MM.1S (cell line): ENCODE measurements around the gene MYH11.
"Not testable (repeated sequence)": the region's sequence is repeated elsewhere in the genome, so short reads cannot be mapped to it uniquely, and the experiment has no call there.

Experiments used
- DNase-seq: peaks from one replicate; pipeline ENCODE4 v3.0.0-alpha.2; 2015
- H2AFZ ChIP-seq: fragments of 300-600 bp; sonication (generic); 2 replicates; pipeline ENCODE4 v1.6.0; 2016; ENCODE audit warnings: antibody characterized with exemption, low read length
- H3F3A ChIP-seq: fragments of 300-600 bp; sonication (generic); 2 replicates; pipeline ENCODE4 v1.6.1; 2016; ENCODE audit warnings: mild to moderate bottlenecking, antibody characterized with exemption, low read length, moderate library complexity, mixed read lengths; ENCODE audit not compliant: insufficient read depth
- H3K27ac ChIP-seq: fragments of 300-600 bp; sonication (generic); 2 replicates; pipeline ENCODE4 v1.5.1; 2016; ENCODE audit warnings: mild to moderate bottlenecking, low read length
- H3K27me3 ChIP-seq: fragments of 300-600 bp; sonication (generic); replicated peaks from 2 replicates; pipeline ENCODE4 v1.6.0; 2016; ENCODE audit warnings: low read length; ENCODE audit not compliant: insufficient read depth
- H3K36me3 ChIP-seq: fragments of 300-600 bp; sonication (generic); replicated peaks from 2 replicates; pipeline ENCODE4 v1.6.1; 2016; ENCODE audit warnings: mild to moderate bottlenecking, low read length, mixed read lengths; ENCODE audit not compliant: insufficient read depth
- H3K4me1 ChIP-seq: fragments of 300-600 bp; sonication (generic); 2 replicates; pipeline ENCODE4 v1.6.1; 2016; ENCODE audit warnings: low read length, mixed read lengths
- H3K4me2 ChIP-seq: fragments of 300-600 bp; sonication (generic); 2 replicates; pipeline ENCODE4 v1.6.0; 2016; ENCODE audit warnings: low read depth, low read length
- H3K4me3 ChIP-seq: fragments of 300-600 bp; sonication (generic); 2 replicates; pipeline ENCODE4 v1.5.1; 2016; ENCODE audit warnings: low read length, mixed read lengths
- H3K79me2 ChIP-seq: fragments of 300-600 bp; sonication (generic); 2 replicates; pipeline ENCODE4 v1.6.1; 2016; ENCODE audit warnings: mixed run types, low read length, mixed read lengths
- H3K9ac ChIP-seq: fragments of 300-600 bp; sonication (generic); 2 replicates; pipeline ENCODE4 v1.6.1; 2016; ENCODE audit warnings: low read length, mixed read lengths
- H3K9me2 ChIP-seq: fragments of 300-600 bp; sonication (generic); replicated peaks from 2 replicates; pipeline ENCODE4 v1.6.1; 2016; ENCODE audit warnings: mild to moderate bottlenecking, low read length, mixed read lengths; ENCODE audit not compliant: insufficient read depth
- H3K9me3 ChIP-seq: fragments of 300-600 bp; sonication (generic); replicated peaks from 2 replicates; pipeline ENCODE4 v1.6.1; 2016; ENCODE audit warnings: mild to moderate bottlenecking, low read length, mixed read lengths; ENCODE audit not compliant: insufficient read depth
- H4K20me1 ChIP-seq: fragments of 300-600 bp; sonication (generic); 2 replicates; pipeline ENCODE4 v1.6.1; 2016; ENCODE audit warnings: mild to moderate bottlenecking, low read length, moderate library complexity, mixed read lengths; ENCODE audit not compliant: insufficient read depth
- CTCF ChIP-seq: fragments of 300-600 bp; sonication (generic); IDR thresholded peaks from 2 replicates; pipeline ENCODE4 v1.5.1; 2016; ENCODE audit warnings: antibody characterized with exemption, low read length, mixed read lengths
- EZH2 ChIP-seq: fragments of 300-600 bp; sonication (generic); optimal IDR thresholded peaks from 2 replicates; pipeline ENCODE3; 2017; ENCODE audit warnings: low read depth, mild to moderate bottlenecking, antibody characterized with exemption, low read length, mixed read lengths
- EZH2phosphoT487 ChIP-seq: fragments of 300-600 bp; sonication (generic); IDR thresholded peaks from 2 replicates; pipeline ENCODE4 v1.6.1; 2018; ENCODE audit warnings: antibody characterized with exemption, low read length

The MYH11 gene

GRCh38 chr16:15847611-15848175 lies 9.1 kb downstream of the MYH11 start:
- TF ChIP-seq EZH2: no peak
- no peak for TF ChIP-seq CTCF
- no peak for TF ChIP-seq EZH2phosphoT487
- Histone ChIP-seq H3K4me3 (no peak overlapping the region), H3F3A (no peaks in the 10 kb centered on the region), H3K36me3 (no peaks in the 10 kb centered on the region), H3K4me1 (no peaks in the 10 kb centered on the region), H3K9ac (no peak overlapping the region), H3K79me2 (no peaks in the 10 kb centered on the region), H3K9me2 (no peaks in the 10 kb centered on the region), H3K27ac (no peak overlapping the region), H4K20me1 (no peaks in the 10 kb centered on the region), H3K4me2 (no peak overlapping the region), H3K27me3 (no peaks in the 10 kb centered on the region), H2AFZ (no peak overlapping the region), H3K9me3 (no peaks in the 10 kb centered on the region)
- DNase-seq: no peak

GRCh38 chr16:15846510-15846909 lies 10.3 kb downstream of the MYH11 start:
- H3K36me3 ChIP-seq: no peaks in the 10 kb centered on the region
- H3K9ac ChIP-seq: no peak overlapping the region
- no peak overlapping the region for H3K27ac ChIP-seq
- H3K4me3 ChIP-seq: no peak overlapping the region
- H3F3A ChIP-seq: no peaks in the 10 kb centered on the region
- H3K27me3 ChIP-seq: no peaks in the 10 kb centered on the region
- H3K9me3 ChIP-seq: no peaks in the 10 kb centered on the region
- no peaks in the 10 kb centered on the region for H3K4me1 ChIP-seq
- H3K9me2 ChIP-seq: no peaks in the 10 kb centered on the region
- H4K20me1 ChIP-seq: no peaks in the 10 kb centered on the region
- TF ChIP-seq EZH2phosphoT487: no peak
- TF ChIP-seq EZH2: no peak
- no peak for TF ChIP-seq CTCF
- no peak overlapping the region for H3K4me2 ChIP-seq
- H3K79me2 ChIP-seq: no peaks in the 10 kb centered on the region
- H2AFZ ChIP-seq: no peak overlapping the region
- DNase-seq: no peak

- H3K4me2 ChIP-seq: no peak overlapping the region
- no peak overlapping the region for H3K4me3 ChIP-seq
- no peaks in the 10 kb centered on the region for H3K9me2 ChIP-seq
- H3K9ac ChIP-seq: no peak overlapping the region
- no peaks in the 10 kb centered on the region for H3K4me1 ChIP-seq
- H4K20me1 ChIP-seq: no peaks in the 10 kb centered on the region
- no peak for DNase-seq
- H3K9me3 ChIP-seq: no peaks in the 10 kb centered on the region
- H3K27me3 ChIP-seq: no peaks in the 10 kb centered on the region
- no peaks in the 10 kb centered on the region for H3K36me3 ChIP-seq
- TF ChIP-seq EZH2: no peak
- no peak for TF ChIP-seq EZH2phosphoT487
- no peak for TF ChIP-seq CTCF
- H3F3A ChIP-seq: no peaks in the 10 kb centered on the region
- no peak overlapping the region for H2AFZ ChIP-seq
- H3K79me2 ChIP-seq: no peaks in the 10 kb centered on the region
- H3K27ac ChIP-seq: no peak overlapping the region
Observed at GRCh38 chr16:15843635-15844279, 13.1 kb downstream of the MYH11 start.

GRCh38 chr16:15839204-15839603 lies 17.6 kb downstream of the MYH11 start:
- not testable (repeated sequence) for H3K9ac ChIP-seq, H3K4me2 ChIP-seq, H4K20me1 ChIP-seq, H3K36me3 ChIP-seq, H3K79me2 ChIP-seq, H3F3A ChIP-seq, H3K27me3 ChIP-seq, H3K4me1 ChIP-seq, DNase-seq, H3K9me3 ChIP-seq, H3K27ac ChIP-seq, H3K4me3 ChIP-seq, H3K9me2 ChIP-seq, H2AFZ ChIP-seq
